NB4 (cell line): ENCODE results near the gene KATNIP.

Experiments
- POLR2A ChIP-seq: IDR thresholded peaks from 2 replicates; pipeline ENCODE4 v1.6.1; 2011; ENCODE audit warnings: mild to moderate bottlenecking; ENCODE audit not compliant: insufficient read length; ENCODE audit errors: extremely low read depth
- TF ChIP-seq, protein P1 (sequence below): IDR thresholded peaks from one replicate; pipeline ENCODE4 v1.5.1; 2012; ENCODE audit warnings: low read depth, low read length

GRCh38 chr16:27506771-27507170 lies 43.2 kb upstream of the KATNIP start:
- TF ChIP-seq, protein P1, sequence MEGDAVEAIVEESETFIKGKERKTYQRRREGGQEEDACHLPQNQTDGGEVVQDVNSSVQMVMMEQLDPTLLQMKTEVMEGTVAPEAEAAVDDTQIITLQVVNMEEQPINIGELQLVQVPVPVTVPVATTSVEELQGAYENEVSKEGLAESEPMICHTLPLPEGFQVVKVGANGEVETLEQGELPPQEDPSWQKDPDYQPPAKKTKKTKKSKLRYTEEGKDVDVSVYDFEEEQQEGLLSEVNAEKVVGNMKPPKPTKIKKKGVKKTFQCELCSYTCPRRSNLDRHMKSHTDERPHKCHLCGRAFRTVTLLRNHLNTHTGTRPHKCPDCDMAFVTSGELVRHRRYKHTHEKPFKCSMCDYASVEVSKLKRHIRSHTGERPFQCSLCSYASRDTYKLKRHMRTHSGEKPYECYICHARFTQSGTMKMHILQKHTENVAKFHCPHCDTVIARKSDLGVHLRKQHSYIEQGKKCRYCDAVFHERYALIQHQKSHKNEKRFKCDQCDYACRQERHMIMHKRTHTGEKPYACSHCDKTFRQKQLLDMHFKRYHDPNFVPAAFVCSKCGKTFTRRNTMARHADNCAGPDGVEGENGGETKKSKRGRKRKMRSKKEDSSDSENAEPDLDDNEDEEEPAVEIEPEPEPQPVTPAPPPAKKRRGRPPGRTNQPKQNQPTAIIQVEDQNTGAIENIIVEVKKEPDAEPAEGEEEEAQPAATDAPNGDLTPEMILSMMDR = no peak
- no peak for TF ChIP-seq POLR2A
